ENCODE results near the gene PPP1R8. TPM values are rescaled to one million over a fixed set of nuclear protein-coding genes. Genes with fewer than 3 reads are reported as not detected.
"Not testable (repeated sequence)": the region's sequence is repeated elsewhere in the genome, so short reads cannot be mapped to it uniquely, and the experiment has no call there.

The PPP1R8 gene
- 50.5 TPM for polyA plus RNA-seq (2013, experiment 1 of 2; ENCODE audit: insufficient read length)
- polyA plus RNA-seq (2013, experiment 2 of 2; ENCODE audit: insufficient read length), result 32.9 TPM

DNA sequence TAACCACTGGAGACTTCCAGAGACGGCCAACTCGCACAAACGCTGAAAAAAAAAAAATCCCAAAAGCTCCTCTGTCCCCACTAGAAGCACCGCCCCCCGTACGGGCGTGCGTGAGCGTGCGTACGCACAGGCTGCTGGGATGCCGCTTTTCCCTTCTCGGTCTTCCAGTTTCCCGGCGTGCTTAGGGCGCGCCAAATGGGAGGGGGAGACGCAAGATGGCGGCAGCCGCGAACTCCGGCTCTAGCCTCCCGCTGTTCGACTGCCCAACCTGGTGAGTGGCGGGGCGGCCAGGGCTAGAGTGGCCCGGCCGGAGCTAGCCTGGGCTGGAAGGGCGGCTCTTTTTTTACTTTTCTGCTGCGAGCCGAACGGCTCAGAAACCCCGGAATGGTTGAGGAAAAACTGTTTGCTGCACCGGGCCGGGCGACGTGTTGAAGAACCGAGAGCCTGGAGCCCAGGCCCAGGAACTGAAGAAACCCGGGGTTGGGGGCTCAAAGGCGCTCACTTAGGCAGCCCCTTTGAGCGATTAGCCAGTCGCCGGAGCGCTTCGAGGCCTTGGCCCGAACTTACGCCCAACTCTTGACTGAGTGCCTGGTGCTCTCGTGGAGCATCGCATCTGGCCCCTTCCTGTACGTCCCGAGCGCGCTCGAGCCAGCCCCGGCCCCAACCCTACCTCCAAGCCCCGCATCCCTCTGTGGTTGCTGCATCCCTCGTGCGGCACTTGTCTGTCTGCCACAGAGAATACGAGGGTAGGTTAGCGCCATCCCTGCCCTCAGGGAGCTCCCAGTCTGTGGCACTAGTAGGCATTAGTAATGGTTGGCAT, at the start of gene PPP1R8:
TSS of gene PPP1R8 (plus strand) at position 162 of the 820 bp plus-strand sequence. CDS start at position 216, 54 bp downstream.
- DNase-seq, result peak; percentile 97

DNA sequence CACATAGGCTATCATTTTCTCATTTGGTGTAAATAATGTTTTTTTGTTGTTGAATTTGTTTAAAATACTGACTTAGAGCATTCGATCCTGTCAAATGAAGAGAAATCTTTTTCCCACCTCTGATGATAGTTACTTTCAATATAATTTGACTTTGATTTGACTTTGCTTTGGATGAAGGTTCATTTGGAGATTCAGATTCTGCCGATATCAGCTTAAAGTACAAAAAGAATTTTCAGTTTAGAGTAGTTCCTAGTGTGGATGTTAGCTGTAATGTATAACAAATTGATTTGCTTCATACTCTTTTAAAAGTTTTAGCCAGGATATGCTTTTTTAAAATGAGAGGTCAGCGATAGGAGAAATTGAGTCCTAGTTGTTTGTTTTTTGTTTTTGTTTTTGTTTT, 47.6 kb upstream of the PPP1R8 start:
- DNase-seq, result no peak

DNA sequence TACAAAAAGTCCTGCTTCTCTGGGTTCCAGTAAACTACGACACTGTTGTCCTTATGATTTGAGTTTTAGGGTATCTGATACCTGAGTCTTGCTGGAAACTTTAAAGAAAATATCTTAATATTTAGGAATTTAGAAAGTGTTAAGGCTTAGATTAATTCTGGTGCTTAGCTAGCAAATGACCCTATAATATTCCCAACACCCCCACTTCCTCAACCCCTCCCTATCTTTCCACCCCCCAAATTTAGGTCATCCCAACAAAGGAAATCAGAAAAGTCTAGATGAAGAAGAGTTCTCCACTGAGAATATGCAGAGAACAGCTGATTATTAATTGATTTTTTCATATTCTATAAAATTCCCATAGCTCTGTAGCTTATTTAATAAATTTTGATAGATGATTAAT, 45.9 kb upstream of the PPP1R8 start:
- DNase-seq, result no peak

DNA sequence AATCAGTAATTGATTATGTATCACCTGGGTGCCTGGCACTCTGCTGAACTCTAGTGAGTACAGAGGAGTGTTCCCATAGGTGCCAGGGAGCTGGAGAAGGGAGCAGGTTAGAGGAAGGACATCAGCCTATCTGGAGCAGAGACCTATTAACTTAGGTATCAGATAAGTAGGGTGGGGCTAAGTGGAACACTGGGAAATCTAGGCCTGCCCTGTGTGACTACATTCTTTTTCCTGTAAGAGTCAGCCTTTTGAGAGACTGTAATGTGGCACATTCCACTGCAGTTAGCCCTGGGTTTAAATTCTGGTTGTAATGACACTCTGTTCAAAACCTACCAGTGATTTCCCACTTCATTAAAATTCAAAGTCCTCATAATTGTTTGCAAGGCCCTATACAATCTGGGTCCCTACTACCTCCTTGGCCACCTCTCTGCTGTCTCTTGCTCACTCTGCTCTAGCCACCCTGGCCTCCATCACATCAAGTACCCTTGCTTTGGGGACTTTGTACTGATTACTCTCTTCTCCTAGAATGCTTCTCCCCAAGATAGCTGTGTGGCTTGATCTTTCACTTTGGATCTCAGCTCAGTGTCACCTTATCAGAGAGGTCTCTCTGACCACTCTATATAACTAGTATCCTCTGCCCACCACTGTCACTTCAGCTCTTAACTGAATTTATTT, 44.7 kb upstream of the PPP1R8 start:
- peak; percentile 50 for DNase-seq

DNA sequence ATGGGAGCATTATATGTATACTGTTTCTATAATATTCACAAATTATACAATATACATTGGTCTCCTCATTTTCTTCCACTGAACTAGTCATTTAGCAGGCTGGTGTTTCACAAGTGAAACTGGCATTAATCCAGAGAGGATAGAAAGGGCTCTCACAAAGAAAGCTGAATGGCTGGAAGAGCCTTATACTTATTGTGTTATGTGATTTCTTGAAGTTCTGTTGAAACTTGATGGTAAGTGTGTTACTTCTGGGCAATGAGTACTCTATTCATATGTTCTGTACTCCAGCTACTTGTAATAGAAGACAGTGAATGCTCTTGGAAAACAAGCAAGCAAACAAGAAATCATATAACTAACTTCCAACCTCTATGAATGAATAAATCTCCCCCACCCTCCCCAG, 42.7 kb upstream of the PPP1R8 start:
- no peak for DNase-seq

DNA sequence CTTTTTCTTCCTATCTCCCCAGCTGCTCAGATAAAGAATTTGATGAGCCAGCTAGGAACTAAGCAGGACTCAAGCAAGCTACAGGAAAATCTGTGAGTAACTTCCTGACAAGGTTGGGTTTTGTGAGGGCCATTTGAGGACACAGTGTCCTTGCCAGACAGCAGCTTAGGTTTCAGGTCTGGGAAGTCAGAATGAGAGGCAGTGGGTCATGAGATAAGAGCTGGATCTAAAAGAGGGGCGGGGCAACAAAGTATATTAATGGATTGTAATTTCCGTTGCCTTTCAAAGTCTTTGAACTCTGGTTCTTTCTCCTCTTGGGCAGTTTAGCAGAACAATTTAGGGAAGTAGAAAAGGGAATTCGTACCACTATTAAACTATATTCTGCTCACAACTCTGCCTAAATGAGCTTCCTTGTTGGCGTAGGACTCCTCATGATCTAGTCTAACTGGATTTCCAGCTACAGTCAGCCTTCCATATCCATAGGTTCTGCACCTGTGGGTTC, 41.0 kb upstream of the PPP1R8 start:
- peak; percentile 11 for DNase-seq

DNA sequence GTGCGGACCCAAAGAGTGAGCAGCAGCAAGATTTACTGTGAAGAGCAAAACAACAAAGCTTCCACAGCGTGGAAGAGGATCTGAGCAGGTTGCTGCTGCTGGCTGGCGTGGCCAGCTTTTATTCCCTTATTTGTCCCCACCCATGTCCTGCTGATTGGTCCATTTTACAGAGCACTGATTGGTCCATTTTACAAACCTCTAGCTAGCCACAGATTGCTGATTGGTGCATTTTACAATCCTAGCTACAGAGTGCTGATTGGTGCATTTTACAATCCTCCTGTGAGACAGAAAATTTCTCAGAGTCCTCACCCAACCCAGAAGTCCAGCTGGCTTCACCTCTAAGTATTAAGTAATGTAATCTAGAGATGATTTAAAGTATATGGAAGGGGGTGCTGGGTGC, 40.3 kb upstream of the PPP1R8 start:
- not testable (repeated sequence) for DNase-seq

DNA sequence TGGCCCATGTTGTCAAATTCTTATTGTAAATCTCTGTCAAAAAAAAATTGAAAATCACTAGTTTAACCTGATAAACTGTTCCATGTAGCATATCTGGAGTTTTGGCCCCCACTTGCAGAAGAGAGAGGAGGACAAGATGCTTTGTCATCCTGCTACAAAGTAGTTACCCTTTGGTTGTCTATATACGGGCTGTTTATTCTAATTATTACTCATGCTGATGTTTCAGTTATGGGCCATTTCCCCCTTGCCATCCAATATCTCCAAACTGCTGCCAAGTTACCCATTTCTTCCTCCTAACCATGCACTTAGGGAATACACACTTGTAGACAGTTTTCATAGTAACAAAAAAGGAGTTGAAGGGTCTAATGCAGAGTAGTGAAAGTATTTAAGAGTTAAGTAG, 35.0 kb upstream of the PPP1R8 start:
- no peak for DNase-seq

DNA sequence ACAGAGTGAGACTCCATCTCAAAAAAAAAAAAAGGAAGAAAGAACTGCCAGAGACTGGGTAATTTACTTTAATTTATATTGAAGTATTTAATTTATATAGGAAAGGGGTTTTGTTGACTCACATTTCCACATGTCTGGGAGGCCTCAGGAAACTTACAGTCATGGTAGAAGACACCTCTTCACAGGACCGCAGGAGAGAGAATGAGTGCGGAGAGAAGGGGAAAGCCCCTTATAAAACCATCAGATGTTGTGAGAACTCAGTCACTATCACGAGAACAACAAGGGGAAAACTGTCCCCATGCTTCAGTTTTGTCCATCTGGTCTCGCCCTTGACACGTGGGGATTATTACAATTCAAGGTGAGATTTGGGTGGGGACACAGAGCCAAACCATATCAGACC, 25.8 kb upstream of the PPP1R8 start:
- DNase-seq, result no peak

DNA sequence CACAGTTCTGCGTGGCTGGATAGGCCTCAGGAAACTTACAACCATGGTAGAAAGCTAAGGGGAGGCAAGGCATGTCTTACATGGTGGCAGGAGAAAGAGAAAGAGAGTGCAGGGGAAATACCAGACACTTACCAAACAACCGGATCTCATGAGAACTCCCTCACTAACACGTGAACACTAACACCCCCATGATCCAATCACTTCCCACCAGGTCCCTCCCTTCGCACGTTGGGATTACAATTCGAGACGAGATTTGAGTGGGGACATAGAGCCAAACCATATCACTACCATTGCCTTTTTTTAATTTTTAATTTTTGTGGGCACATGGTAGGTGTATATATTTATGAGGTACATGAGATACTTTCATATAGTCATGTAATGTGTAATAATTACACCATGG, 23.8 kb upstream of the PPP1R8 start:
- DNase-seq, result no peak

DNA sequence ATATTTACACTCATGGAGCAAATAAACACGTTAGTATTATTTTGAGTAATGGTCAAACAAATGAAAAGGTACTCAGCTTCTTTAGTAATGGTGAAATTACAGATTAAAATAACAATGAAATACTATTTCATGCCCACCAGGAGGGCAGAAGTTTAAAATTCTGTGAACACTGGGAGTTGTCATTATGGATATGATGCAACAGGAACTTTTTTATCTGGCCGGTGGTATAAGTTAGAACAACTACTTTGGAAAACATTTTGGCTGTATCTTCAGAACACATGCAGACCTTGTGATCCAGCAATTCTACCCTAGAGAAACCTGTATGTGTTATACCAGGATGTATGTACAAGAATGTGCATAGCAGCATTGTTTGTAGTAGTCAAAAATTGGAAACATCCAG, 23.2 kb upstream of the PPP1R8 start:
- no peak for DNase-seq

DNA sequence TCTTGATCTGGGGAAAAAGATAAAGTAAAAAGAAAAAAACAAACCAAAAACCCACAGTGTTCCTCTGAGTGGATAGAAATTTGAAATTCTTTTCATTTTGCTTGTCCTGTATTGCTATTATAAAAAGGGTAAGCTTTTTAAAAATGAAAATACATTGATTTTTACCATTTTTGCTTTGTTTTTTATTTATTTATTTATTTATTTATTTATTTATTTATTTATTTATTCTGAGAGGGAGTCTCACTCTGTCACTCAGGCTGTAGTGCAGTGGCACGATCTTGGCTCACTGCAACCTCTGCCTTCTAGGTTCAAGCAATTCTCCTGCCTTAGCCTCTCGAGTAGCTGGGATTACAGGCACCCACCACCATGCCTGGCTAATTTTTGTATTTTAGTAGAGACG, 22.5 kb upstream of the PPP1R8 start:
- not testable (repeated sequence) for DNase-seq

DNA sequence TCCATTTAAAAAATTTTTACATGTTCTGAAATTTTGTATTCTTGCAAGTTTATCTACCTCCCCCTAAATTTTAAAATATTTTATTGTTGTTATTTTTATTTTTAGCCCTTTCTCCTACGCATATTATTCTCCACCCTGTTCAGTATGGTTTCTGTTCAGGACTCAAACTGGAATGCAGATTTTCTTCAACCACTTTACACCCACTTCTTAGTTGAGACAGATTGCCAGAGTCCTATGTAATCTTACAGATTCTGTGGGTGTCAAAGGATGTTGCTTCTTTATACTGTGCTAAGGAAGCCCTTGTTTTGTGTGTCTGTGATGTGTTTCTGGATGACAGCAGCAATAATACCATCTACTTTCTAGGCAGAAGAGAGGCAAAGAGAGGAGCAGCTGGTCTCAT, 20.7 kb upstream of the PPP1R8 start:
- DNase-seq, result no peak

DNA sequence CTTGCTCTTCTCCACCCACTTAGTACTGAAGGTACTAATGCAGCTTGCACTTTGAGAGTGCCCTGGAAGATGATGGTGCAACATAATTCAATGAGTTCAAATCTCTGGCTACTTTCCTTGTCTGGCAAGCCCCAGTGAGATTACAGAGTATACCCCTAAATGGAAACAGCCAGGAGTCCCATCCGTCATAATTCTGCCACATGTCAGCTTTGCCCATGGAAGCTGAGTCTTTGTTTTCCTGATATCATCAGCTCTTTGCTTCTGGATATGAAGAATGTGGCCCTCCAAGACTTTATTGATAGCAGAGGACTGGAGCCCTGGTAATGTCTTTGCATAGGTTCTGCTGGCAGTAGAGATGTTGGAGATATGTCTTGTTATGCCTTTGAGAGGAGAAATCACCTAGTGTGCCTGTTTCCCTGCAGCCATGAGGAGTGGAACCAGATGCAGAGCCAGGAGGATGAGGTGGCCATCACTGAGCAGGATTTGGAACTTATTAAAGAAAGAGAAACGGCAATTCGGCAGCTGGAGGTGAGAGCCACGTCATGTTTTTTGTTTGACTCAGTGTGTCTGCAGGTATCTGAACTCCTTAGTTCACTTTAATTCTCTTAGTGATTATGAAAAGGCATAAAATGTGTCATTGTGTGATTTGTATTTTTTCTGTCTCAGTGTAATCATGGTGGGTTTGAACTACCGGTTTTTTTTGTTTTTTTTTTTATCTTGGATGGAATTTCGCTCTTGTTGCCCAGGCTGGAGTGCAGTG, 18.7 kb upstream of the PPP1R8 start:
- DNase-seq, result no peak

DNA sequence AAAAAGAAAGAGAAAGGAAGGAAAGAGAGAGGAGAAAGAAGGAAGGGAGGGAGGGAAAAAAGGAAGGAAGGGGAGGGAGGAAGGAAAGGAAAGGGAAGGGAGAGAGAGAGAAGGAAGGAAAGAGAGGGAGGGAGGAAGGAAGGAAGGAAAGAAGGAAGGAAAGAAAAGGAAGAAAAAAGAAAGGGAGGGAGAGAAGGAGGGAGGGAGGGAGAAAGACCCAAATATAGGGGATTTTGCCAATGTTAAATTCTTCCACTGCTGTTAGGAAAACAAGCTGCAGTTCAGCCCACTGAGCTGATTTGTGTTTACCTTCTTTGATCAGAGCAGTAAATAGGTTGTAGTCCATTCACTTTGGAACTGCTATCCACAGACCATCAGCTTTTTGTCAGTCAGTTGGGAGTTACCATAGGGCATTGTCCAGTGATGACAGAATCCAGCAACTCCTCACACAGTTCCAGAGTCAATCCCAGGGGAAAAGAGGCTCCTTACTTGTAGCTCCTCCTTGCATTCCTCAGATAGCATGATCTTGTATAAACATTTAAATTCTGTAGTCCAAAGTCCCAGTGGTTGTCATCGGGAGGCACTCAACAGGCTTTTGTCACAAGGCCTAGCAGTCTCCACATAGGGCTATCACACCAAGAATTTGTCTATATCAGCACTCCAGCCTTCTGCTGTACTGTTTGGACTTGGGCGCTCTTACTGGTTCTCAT, 13.5 kb upstream of the PPP1R8 start:
- DNase-seq, result peak; percentile 99

DNA sequence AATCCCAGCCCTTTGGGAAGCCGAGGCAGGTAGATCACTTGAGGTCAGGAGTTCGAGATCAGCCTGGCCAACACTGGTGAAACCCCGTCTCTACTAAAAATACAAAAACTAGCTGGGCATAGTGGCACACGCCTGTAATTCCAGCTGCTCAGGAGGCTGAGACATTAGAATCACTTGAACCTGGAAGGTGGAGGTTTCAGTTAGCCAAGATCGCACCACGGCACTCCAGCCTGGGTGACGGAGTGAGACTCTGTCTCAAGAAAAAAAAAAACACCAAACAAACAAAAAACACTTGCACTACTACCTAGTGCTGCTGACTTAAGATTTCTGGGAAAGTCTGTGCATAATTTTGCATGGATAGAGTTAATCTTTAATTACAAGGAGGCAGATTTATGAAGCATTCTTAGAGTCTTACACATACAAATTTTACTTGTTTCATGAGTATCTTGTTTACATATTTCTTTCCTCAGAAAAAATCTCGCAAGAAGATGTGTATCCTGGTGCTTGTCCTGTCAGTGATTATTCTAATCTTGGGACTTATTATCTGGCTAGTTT, 8.7 kb upstream of the PPP1R8 start:
- DNase-seq, result no peak

DNA sequence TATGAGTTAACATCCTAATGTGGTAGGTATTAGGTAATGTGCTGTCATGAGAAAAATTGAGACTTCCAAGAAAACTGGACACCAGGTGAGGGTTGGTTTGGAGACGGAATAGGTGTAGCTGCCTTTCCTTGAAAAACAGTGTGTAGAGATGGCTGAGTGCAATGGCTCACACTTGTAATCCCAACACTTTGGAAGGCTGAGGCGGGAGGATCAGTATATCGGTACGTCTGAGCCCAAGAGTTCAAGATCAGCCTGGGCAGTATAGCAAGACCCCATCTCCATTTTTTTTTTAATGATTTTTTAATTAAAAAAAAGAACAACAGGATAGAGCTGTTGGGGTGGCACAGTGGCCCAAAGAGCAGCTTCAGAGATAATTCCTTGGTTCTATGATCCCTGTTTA, 6.8 kb upstream of the PPP1R8 start:
- no peak for DNase-seq

DNA sequence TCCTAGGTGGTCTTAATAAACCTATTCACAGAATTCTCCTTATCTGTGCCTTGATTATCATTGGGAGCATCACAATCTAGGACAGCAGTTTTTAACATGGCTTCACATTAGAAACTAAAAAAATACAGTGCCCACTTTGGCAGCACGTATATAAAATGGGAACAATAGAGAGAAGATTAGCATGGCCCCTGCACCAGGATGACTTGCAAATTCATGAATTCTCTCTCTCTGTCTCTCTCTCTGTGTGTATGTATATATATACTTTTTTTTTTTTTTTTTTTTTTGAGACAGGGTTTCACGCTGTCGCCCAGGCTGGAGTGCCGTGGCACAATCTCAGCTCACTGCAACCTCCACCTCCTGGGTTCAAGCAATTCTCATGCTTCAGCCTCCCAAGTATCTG, 6.2 kb upstream of the PPP1R8 start:
- DNase-seq, result no peak

DNA sequence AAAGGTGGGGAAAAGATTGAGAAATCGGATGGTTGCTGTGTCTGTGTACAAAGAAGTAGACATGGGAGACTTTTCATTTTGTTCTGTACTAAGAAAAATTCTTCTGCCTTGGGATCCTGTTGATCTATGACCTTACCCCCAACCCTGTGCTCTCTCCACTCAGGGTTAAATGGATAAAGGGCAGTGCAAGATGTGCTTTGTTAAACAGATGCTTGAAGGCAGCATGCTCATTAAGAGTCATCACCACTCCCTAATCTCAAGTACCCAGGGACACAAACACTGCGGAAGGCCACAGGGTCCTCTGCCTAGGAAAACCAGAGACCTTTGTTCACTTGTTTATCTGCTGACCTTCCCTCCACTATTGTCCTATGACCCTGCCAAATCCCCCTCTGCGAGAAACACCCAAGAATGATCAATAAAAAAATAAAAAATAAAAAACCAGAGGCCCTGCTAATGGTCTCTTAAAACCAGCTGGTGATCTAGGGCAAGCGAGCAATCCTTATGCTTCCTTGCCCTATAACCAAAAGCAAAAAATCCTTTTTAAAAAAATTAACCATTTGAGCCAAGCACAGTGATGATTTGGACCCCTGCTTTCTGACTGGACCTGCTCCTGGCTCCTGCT, 1.1 kb upstream of the PPP1R8 start:
- not testable (repeated sequence) for DNase-seq

DNA sequence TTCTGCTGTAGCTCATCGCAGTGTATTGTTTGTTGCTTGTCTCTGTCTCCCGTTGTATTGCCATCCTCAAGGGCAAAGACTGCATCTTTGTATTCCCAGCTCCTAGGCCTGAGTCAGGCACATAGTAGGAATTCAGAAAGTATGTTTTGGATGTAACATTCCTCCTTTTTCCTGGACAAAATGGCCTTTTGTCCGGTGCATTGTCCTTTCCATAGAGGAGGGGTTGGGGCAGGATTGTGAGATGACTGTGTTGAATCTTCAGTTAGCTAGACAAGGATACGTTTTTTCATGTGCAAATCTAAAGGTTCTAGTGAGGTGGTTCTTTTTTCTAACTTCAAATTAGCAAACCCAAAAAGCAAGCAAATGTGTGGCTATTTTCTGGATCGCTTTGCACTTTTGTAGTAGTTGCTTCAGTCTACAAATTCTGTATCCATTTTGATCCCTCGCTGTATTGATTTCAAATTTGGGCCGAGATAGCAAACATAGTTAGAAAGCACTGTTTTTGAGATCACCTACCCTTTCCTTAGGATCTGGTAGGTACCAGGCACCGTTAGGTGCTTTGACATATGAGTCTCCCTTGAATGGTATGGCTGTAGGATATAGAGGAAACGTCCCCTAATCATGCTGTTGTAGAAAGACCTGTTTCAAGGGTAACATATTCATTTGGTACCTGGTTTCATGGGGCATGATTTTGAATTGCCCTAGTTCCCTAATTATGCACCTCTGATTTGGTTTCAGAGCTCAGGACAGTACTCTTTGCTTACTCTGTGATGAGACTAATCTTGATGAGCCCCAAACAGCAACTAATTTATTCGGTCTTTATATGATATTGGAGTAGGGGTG, 1.2 kb downstream of the PPP1R8 start:
- peak; percentile 19 for DNase-seq

DNA sequence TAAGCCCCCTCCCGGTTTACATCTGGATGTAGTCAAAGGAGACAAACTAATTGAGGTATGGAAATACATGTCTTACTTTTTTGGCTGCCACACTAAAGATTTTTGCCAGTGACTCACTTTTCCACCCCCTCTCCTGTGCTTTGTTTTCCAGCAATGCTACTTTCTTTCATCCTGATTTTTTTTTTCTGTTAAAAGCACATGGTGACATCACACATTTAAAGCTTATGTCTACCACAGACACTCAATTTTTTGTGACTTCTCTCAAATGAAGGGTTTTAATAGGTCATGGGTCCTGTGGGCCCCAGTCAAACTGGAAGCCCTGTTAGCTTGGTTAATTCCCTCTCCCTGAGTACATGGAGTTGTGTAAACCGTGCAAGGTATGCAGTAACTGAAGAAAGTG, 2.2 kb downstream of the PPP1R8 start:
- DNase-seq, result peak; percentile 49

Data from fibroblast of skin of back (primary cell).